ENCODE data around the gene GTF2IRD1.

- no peak for TF ChIP-seq CHD1 (IDR thresholded peaks at IDR 0.05; ENCODE audit: low read depth, low read length)
- no peak for TF ChIP-seq USF2 (IDR thresholded peaks at IDR 0.05; ENCODE audit: low read depth, low read length)
- TF ChIP-seq CTCF (conservative IDR thresholded peaks at IDR 0.05; ENCODE audit: low read depth, low read length): no peak
- no peak for TF ChIP-seq MAZ (IDR thresholded peaks at IDR 0.05; ENCODE audit: borderline replicate concordance, low read depth, low read length)
- TF ChIP-seq, protein P1, sequence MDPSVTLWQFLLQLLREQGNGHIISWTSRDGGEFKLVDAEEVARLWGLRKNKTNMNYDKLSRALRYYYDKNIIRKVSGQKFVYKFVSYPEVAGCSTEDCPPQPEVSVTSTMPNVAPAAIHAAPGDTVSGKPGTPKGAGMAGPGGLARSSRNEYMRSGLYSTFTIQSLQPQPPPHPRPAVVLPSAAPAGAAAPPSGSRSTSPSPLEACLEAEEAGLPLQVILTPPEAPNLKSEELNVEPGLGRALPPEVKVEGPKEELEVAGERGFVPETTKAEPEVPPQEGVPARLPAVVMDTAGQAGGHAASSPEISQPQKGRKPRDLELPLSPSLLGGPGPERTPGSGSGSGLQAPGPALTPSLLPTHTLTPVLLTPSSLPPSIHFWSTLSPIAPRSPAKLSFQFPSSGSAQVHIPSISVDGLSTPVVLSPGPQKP (IDR thresholded peaks at IDR 0.05; ENCODE audit: borderline replicate concordance, low read depth, low read length): no peak
- no peak for TF ChIP-seq POLR2A (IDR thresholded peaks at IDR 0.05; ENCODE audit: low read depth, low read length)
- no peak for TF ChIP-seq RAD21 (IDR thresholded peaks at IDR 0.05; ENCODE audit: low read length)
- no peak for TF ChIP-seq MAFK (IDR thresholded peaks at IDR 0.05; ENCODE audit: low read depth, low read length)
- TF ChIP-seq NFE2L2 (IDR thresholded peaks at IDR 0.05; ENCODE audit: low read depth, low read length): no peak
Observed at GRCh38 chr7:74560086-74560719, 106.5 kb downstream of the GTF2IRD1 start.

Data from IMR-90 (cell line).